Stimulated activated CD8-positive, alpha-beta memory T cell treated with anti-CD3 and anti-CD28 coated beads, Interleukin-7, amount 100 ng/mL, for 4 hours (primary cell): ENCODE data around the gene ZNF486.
"Not testable (repeated sequence)": the region's sequence is repeated elsewhere in the genome, so short reads cannot be mapped to it uniquely, and the experiment has no call there.

Experiments
- DNase-seq, 2 donors: peaks; one replicate each; pipeline ENCODE4 v3.0.0-alpha.2; 2020; ENCODE audit warnings: low read depth in 2 of 2

Gene ZNF486

DNA sequence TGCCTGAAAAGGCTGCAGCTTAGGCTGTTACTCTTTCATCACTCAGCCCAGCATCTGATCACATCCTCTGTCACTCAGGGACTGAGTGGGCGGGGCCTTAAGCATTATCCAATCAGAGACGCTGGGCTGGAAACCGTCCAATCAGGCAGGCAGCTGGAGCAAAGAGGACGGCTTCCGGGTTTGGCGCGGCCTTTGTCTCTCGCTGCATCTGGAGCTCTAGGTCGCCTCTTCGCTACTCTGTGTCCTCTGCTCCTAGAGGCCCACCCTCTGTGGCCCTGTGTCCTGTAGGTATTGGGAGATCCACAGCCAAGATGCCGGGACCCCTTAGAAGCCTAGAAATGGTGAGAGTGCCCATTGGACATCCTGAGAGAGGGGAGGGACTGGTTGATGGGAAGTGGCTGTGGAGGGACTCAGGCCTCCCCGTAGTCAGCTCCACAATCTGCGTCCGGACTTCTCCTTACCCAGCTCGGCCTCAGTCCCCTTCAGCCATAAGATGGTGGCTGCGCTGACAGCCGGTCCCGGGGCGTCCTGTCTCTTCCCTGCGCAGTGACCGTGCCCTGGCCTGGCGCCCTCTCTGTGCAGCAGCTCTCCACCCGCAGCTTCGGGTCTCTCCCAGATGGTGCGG is at the start of gene ZNF486:
Gene ZNF486 (plus strand): TSS at position 195 of the 625 bp plus-strand sequence. CDS start 117 bp downstream, at position 312.
- DNase-seq = peak; percentile 82 to 89

GRCh38 chr19:20118064-20118839 is 48.8 kb upstream of the ZNF486 start:
- not testable (repeated sequence) for DNase-seq

DNA sequence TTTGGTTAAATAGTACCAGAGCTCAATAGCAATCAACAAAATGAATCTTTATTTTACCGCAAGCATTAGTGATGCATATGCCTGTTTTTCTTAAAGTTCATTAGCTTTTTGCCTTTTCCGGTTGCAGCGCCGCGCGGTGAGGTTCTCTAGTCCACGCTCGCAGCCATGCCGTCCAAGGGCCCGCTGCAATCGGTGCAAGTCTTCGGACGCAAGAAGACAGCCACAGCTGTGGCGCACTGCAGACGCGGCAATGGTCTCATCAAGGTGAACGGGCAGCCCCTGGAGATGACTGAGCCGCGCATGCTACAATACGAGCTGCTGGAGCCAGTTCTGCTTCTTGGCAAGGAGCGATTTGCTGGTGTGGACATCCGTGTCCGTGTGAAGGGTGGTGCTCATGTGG is 42.1 kb upstream of the ZNF486 start:
- DNase-seq = no peak

- not testable (repeated sequence) for DNase-seq
Measured at GRCh38 chr19:20132933-20133332, 34.1 kb upstream of the ZNF486 start.

DNA sequence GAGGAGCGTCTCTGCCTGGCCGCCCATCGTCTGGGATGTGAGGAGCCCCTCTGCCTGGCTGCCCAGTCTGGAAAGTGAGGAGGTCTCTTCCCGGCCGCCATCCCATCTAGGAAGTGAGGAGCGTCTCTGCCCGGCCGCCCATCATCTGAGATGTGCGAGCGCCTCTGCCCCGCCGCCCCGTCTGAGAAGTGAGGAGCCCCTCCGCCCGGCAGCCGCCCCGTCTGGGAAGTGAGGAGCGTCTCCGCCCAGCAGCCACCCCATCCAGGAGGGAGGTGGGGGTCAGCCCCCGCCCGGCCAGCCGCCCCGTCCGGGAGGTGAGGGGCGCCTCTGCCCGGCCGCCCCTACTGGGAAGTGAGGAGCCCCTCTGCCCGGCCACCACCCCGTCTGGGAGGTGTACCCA is 29.3 kb upstream of the ZNF486 start:
- not testable (repeated sequence) for DNase-seq

DNA sequence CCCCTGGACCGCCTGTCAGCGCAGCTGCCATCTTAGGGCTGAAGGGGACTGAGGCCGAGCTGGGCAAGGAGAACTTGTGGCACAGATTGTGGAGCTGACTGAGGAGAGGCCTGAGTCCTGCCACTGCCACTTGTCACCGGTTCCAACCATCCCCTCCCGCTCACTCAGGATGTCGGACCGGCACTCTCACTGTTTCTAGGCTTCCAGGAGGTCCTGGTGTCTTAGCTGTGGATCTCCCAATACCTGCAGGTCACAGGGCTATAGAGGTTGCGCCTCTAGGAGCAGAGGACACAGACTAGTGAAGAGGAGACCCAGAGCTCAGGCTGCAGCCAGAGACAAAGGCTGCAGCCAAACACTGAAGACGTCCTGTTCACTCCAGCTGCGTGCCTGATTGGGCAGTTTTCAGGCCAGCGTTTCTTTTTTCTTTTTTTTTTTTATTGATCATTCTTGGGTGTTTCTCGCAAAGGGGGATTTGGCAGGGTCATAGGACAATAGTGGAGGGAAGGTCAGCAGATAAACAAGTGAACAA is 15.3 kb upstream of the ZNF486 start:
- no peak for DNase-seq

- DNase-seq = not testable (repeated sequence)
Measured at GRCh38 chr19:20152506-20152905, 14.5 kb upstream of the ZNF486 start.

- no peak for DNase-seq
Measured at GRCh38 chr19:20153281-20153680, 13.7 kb upstream of the ZNF486 start.

- no peak for DNase-seq
Measured at GRCh38 chr19:20154636-20155035, 12.4 kb upstream of the ZNF486 start.

DNA sequence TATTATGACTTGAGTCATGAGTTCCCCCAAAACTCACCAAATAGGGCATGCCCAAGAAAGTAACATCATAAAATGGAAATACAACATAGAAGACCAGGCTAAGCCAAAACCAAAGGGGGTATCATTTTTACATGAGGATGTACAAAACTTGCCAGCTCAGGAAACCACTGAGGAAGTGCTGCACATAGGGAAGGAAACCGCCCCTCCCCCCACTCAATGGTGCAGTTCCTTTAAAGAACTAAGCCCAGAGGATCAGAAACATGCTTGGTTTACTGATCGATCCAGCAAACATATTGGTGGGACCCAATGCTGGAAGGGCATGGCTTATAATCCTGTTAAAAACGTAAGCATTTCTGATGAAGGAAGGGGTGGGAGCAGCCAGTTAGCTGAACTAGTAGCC is 4.2 kb upstream of the ZNF486 start:
- DNase-seq = no peak

GRCh38 chr19:20164456-20164855 is 2.6 kb upstream of the ZNF486 start:
- no peak for DNase-seq

DNA sequence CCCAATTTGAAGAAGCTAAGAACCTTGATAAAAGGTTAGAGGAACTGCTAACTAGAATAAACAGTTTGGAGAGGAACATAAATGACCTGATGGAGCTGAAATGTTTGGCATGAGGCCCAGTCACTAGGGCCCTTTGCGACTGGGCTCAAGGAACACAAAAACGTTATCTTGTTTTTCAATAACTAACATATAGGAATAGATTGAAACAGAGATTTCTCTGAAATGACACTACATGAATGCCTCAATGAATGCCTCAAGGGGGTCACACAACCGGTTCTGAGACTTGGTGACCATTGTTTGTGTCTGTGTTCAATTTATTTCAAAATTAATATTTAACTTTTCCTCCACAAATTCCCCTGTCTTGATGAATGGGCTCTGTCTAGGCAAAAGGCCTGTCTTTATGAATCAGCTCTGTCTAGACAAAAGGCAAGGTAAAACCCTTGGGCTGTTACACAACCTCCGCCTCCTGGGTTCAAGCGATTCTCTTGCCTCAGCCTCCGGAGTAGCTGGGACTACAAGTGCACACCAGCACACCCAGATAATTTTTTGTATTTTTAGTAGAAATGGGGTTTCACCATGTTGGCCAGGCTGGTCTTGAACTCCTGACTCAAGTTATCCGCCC is 932 bp upstream of the ZNF486 start:
- no peak for DNase-seq

DNA sequence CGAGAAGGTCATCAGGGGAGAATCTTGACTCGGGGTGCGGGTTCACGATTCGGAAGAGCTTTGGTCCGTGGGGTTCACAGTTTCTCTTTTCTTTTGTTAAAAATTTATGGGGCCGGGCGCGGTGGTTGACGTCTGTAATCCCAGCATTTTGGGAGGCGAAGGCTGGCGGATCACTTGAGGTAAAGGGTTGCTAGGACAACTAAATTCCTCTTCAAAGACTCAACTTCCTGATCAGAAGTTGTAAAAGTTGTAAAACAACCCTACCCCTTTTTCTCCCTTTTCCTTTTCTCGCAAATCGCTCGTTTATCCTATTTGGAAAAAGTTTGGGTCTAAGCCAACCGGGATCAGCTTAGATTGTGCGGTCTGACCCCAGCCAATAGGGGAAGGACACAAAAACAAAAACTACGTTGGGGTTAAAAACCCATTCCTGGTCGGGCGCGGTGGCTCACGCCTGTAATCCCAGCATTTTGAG is 673 bp downstream of the ZNF486 start:
- DNase-seq = no peak

DNA sequence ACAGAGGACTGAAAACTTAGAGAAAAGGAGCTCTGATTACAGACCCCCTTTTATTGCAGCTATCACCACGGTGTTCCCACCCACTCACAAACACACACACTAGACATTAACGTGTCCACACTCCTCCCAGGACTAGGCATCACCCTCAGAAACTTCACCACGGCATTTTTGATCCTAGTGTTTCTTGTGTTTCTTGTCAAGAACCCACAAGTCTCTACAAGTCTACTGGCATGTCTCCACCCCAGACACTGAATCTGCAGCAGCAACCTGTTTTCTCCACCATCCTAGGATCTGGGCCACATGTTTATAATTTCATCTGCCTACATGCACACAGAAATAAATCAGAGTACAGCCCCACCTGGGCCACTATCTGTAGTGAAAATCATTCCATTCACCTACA is 4.3 kb downstream of the ZNF486 start:
- no peak for DNase-seq

- DNase-seq = not testable (repeated sequence)
Measured at GRCh38 chr19:20175848-20176247, 8.8 kb downstream of the ZNF486 start.

GRCh38 chr19:20179956-20180355 is 12.9 kb downstream of the ZNF486 start:
- DNase-seq = not testable (repeated sequence)

GRCh38 chr19:20182222-20182785 is 15.3 kb downstream of the ZNF486 start:
- DNase-seq = no peak

GRCh38 chr19:20186174-20186573 is 19.2 kb downstream of the ZNF486 start:
- DNase-seq = no peak

DNA sequence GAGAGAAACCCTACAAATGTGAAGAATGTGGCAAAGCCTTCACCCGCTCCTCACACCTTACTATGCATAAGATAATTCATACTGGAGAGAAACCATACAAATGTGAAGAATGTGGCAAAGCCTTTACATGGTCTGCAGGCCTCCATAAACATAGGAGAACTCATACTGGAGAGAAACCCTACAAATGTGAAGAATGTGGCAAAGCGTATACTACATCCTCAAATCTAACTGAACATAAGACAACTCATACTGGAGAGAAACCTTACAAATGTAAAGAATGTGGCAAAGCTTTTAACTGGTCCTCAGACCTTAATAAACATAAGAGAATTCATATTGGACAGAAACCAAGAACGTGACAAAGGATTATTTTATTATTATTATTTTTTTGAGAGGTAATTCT is 30.7 kb downstream of the ZNF486 start:
- no peak for DNase-seq

DNA sequence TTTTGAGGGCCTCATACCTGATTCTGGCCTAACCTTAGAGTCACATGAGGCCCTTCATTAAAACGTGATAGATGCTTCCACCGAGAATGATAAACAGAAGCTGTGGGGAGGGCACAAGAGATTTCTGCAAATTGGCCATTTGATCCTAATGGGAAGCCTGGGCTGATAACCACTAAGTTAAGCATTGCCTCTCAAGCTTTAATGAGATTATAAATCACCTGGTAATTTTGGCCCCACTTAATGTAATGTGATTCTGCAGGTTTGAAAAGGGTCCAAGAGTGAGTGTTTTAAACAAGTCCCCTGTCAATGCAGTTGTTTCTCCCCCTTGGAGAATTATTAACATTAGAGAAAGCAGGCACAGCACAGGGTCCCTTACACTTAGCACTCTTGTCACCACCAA is 42.0 kb downstream of the ZNF486 start:
- DNase-seq = no peak

DNA sequence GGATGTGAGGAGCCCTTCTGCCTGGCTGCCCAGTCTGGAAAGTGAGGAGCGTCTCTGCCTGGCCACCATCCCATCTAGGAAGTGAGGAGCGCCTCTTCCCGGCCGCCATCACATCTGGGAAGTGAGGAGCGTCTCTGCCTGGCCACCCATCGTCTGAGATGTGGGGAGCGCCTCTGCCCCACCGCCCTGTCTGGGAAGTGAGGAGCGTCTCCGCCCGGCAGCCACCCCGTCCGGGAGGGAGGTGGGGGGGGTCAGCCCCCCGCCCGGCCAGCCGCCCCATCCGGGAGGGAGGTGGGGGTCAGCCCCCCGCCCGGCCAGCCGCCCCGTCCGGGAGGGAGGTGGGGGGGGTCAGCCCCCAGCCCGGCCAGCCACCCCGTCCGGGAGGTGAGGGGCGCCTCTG is 47.4 kb downstream of the ZNF486 start:
- not testable (repeated sequence) for DNase-seq

- DNase-seq = not testable (repeated sequence)
Measured at GRCh38 chr19:20221605-20222004, 54.6 kb downstream of the ZNF486 start.
